HG03064 (cell line): ENCODE measurements around the gene HPS3.
A peak's percentile ranks its signal among the peaks of the same experiment; 100 is the strongest.
"Not testable (repeated sequence)": the region's sequence is repeated elsewhere in the genome, so short reads cannot be mapped to it uniquely, and the experiment has no call there.

ENCODE experiments used
- ATAC-seq: cut with Tn5 transposase; IDR thresholded peaks from one replicate; pipeline ENCODE4 v1.9.1; 2021; ENCODE audit warnings: low read depth; ENCODE audit not compliant: unreplicated experiment

HPS3 gene, protein sequence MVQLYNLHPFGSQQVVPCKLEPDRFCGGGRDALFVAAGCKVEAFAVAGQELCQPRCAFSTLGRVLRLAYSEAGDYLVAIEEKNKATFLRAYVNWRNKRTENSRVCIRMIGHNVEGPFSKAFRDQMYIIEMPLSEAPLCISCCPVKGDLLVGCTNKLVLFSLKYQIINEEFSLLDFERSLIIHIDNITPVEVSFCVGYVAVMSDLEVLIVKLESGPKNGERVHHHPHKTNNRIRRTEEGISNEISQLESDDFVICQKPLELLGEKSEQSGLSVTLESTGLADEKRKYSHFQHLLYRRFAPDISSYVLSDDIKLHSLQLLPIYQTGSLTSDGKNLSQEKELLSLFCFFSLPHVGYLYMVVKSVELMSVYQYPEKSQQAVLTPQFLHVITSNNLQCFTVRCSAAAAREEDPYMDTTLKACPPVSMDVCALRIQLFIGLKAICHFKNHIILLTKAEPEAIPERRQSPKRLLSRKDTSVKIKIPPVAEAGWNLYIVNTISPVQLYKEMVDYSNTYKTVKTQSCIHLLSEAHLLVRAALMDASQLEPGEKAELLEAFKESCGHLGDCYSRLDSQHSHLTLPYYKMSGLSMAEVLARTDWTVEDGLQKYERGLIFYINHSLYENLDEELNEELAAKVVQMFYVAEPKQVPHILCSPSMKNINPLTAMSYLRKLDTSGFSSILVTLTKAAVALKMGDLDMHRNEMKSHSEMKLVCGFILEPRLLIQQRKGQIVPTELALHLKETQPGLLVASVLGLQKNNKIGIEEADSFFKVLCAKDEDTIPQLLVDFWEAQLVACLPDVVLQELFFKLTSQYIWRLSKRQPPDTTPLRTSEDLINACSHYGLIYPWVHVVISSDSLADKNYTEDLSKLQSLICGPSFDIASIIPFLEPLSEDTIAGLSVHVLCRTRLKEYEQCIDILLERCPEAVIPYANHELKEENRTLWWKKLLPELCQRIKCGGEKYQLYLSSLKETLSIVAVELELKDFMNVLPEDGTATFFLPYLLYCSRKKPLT

DNA sequence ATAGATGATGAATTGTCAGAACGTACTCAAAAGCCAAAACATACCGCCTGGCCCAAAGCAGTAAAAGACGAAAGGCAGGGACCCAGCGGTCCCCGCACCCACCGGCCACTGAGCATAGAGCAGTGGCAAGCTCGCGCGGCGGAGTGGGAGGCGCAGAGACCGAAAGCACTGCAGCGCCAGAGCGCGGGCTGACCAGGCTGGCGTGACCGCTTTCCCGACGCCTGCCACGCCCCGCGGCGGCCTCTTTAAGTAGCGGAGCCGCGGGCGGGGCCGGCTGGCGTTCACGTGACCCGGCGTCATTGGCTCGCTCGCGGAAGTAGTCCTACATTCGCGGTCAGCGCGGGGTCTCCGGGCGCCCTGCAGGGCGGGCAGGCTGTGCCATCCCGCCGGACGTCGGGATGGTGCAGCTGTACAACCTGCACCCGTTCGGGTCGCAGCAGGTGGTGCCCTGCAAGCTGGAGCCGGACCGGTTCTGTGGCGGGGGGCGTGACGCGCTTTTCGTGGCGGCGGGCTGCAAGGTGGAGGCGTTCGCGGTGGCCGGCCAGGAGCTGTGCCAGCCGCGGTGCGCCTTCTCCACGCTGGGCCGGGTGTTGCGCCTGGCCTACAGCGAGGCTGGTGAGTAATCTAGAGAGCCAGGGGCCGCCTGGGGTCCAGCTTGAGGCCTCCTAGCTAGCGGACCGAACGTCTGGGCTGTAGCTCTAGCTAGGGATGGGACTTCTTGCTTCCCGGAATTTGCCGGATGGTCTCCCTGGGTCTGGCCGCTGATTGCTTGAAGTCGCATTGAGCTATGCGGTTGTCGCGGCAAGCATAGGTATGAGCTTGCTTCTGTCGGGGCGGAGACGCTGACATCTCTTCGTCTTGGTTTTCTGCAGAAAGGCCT lies at the start of gene HPS3:
Gene HPS3 (plus strand): TSS at position 313 of the 880 bp plus-strand sequence. CDS start 86 bp downstream, at position 399.
- ATAC-seq: peak; percentile 96

DNA sequence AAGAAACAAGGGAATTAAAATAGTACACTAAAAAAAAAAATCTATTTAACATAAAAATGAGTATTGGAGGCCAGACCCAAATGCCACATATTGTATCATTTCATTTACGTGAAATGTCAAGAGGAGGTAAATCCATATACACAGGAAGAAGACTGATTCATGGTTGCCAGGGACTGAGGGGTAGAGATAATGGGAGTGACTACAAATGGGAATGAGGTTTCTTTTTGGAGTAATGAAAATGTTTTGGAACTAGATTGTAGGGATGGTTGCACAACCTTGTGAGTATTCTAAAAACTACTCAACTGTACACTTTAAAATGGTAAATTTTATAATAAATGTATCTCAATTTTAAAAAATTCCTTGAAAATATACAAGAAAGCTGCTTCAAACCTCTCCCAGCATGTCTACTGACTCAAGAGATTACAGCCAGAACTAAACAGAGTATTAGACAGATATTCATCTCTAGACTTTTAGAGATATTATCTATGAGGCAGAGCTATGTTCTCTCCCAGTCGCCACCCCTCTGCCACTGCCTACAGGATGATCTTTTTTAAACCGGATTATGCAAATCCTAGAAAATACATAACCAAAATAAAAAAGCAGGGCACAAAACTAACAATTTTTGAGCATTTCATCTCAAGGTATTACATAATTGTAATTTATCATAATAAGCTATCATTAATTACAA lies 49.3 kb upstream of the HPS3 start:
- ATAC-seq: no peak

DNA sequence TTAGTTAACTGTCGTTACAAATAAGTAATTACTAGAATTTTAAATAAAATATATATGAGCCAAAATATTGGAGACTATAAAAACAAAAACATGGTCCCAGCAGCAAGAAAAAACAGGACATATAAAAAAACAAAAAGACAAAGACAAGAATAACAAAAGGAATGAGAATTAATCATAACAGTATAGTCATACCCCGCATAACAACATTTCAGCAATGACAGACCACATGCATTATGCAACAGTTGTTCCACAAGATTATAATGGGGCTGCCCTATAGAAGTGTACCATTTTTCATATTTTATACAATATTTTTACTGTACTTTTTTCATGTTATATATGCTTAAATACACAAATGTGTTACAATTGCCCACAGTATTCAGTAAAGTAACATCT lies 48.7 kb upstream of the HPS3 start:
- no peak for ATAC-seq

DNA sequence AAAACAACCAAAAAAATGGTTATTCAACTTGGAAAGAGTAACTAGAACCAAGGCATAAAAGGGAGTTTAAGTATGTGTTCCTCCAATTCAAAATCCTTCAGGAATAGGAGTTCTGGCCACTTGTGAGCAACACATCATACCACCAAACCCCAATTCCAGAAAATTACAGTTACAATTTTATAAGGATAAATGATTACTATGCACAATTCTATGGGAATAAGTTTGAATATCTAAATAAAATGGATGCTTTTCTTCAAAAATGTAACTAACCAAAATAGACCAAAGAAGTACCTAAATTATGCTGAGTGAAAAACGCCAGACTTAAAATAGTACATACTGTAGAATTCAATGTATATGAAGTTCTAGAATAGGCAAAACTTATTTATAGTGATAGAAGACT lies 47.7 kb upstream of the HPS3 start:
- no peak for ATAC-seq

DNA sequence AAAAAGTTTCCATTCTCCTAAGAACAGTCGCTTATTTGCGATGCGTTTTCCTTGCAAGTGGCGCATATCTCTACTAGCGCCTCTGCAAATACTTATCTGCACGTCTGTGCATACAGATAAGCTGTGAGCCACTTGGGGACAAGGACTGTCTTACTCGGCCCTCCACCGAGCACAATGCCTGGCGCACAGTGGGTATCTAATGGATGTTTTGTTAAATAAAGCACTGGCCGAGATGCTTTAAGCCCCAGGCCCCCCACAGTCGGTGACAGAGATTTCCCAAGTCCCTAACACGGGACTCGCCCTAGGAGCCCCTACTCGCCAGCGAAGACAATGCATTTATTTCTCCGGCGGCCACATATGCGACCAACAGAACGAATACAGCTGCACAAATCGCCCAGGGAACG lies 43.6 kb upstream of the HPS3 start:
- ATAC-seq: peak; percentile 19

DNA sequence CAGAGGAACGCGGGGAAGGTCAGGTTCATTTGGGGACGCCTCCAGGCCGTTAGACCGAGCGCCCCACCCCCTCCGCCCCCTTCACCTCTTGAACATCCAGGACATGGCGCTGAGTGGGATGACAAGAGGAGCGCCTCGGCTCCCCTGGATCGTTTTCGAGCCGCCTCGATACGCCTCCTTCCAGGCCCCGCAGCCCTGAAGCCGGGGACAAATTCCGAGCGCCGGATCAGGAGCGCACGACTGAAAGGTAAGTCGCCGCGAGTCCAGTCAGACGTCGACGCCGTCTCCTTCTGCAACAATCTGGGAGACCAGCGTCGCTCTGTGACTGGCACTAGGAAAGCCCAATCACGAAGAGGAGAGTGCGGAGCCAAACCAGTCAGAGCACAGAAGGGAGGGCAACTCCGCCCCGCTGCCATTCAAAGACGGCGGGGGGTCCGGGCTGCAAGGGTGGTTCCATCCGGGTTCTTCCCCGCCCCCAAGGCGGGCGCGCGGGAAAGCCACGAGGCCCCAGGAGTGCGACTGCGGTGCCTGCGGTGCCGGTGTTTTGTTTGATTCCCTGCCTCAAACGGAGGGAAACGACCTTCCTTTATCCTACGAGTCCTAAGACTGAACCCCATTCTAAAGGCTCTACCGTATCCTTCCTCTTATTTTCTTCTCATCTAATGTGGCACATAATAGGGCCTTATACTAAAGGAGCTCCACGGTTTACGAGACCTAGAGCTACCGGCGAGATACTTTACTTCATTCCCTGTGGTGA lies 43.0 kb upstream of the HPS3 start, which contains the start of gene HLTF:
Gene HLTF (minus strand): TSS at position 302 of the 757 bp plus-strand sequence. CDS start 197 bp downstream, at position 105.
- ATAC-seq: peak; percentile 99

DNA sequence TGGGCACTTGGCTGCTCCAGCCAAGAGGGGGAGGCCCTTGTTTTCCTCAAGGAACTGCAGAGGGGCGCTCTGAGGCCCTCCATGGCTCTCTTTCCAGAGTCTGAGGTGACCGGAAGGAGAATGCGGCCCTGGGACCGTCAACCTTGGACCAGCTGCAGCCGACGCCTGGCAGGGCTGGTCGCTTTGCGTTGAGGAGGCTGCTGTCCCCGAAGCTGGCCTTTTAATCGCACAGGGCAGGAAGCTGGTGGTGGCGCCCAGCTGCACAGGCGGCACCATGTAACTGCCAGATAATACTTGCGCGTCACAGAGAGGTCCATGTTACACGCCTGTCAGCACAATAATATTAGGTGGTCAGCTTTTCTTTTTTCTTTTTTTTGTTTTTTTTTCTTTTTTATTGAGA lies 42.2 kb upstream of the HPS3 start:
- ATAC-seq: no peak

DNA sequence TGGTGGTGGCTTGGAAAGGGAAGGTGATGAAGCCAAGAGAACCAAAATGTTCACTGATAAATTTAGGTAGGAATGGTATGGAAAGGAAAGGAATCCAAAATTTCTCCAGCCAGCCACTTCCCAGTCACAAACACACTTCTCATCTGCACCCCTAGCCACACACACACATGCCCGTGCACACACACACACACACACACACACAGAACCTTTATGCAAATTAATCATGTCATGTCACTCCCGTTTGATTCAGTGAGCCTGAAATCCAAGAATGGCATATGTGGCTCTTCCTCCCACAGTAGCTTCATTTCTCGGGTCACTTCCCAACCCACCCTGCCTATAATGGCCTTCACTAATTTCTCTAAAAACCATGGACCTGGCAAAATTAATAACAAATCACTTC lies 40.0 kb upstream of the HPS3 start:
- no peak for ATAC-seq

DNA sequence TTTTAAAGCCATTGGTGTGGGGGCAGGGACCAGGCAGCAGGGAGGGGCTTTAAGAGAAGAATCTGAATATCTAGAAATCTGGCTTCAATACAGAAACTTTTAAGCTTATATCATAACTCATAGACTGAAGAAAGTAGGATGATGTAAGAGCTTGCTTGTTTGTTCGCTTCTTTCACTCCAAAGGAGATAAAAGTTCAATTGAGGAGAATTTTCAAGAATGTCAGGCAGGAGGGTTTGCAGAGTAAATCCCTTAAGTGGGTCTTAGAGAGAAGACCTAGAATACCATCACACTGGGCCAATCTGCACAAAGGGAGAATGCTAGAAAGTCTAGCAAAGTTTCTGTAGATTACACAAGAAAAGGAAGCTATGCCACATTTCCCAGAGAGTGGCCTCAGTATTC lies 39.0 kb upstream of the HPS3 start:
- no peak for ATAC-seq

DNA sequence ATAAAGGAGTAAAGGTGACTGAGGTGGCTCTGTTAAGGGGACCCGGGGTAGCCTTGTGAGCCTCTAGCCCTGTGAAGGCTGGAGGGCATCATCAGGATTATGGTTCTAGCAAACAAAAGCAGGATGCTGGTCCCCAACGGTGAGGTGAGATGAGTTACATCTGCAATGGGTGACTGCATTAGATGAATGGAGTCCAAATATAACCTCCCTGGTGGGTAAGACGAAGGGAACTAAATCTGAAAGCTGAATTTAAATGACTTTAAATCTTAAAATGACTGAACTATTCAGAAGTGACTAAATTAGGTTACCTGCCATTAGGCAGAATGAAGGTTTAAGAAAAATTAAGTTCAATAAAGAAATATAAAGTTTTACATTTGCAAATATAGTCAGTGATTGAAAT lies 38.5 kb upstream of the HPS3 start:
- ATAC-seq: no peak

DNA sequence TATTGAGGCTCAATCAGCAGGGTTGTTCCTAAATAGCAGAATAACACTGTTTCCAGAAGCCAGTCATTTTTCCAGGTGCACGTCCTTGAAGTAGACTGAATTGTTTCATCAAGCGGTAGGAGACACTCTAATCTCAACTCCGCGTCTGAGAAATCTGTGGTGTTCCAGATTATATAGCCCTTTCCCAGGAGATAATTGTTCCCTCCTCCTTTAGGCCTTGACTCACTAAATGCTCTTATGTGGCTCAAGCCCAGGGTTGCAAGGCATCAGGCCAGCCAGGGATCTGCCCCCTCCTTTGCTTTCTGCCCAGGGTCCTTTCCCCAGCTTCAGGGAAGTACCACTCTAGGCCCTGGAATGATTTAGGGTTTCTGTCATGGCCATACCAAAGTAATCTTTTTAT lies 37.5 kb upstream of the HPS3 start:
- no peak for ATAC-seq

DNA sequence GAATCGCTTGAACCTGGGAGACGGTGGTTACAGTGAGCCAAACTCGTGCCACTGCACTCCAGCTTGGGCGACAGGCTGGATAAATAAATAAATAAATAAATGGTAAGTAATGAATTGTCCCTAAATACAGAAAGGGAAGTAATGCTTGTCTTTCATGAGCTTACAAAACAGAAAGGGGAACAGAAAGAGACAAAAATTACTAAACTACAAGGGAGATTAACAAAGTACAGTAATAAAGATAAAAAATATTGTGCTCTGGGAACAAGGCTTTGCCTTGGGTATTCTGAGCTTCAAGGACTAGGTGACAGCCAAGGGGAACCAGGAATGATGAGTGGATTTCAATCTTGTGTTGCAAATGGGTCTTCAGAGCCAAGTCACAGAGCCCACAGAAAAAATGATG lies 34.0 kb upstream of the HPS3 start:
- peak; percentile 88 for ATAC-seq

DNA sequence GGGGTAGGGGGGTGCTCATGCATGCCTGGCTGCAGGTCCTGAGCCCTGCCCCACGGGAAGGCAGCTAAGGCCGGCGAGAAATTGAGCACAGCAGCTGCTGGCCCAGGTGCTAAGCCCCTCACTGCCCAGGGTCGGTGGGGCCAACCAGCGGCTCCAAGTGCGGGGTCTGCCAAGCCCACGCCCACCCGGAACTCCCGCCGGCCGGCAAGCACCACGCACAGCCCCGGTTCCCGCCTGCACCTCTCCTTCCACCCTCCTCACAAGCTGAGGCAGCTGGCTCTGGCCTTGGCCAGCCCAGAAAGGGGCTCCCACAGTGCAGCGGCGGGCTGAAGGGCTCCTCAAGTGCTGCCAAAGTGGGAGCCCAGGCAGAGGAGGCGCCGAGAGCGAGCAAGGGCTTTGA lies 31.5 kb upstream of the HPS3 start:
- not testable (repeated sequence) for ATAC-seq

DNA sequence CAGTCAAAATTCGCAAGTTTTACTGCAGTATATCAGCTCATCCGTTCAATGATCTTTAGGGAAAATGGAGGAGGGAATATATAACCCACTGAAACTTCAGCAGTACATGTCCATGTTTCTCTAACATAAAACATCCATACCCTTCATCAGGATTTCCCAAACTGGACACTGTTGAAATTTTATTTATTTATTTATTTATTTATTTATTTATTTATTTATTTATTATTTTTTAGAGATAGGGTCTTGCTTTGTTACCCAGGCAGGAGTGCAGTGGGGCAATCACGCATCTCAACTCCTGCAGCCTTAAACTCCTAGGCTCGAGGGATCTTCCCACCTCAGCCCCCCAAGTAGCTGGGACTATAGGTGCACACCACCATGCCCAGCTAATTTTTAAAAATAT lies 28.3 kb upstream of the HPS3 start:
- ATAC-seq: no peak

DNA sequence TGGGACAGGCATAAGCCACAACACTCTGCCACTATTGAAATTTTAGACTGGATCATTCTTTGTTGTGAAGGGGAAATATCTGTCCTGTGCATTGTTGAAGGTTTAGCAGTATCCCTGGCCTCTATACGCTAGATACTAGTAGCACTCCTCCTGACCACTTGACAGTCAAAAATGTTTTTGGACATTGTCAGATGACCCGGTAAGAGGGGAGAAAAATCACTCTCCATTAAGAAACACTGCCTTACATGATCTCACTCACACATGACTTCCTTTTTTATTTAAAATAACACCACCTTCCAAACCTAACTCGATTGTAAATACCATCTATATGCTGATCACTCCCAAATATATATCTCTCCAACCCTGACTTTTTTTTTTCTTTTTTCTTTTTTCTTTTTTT lies 27.8 kb upstream of the HPS3 start:
- ATAC-seq: no peak

DNA sequence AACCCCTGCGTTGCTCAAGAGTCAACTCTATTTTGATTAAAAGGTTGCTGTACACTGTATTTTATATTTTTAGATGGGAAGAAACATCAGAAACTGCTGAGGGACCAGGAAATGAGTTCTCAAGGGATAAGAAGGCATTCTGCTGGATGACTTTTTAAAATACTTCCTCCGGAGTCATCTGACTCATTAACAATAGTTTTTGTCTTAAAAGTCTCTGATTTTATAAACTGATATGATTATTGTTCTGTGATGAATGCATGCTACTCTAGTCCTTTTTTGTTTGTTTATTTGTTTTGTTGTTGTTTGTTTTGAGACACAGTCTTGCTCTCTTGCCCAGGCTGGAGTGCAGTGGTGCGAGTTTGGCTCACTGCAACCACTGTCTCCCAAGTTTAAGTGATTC lies 25.0 kb upstream of the HPS3 start:
- ATAC-seq: no peak

DNA sequence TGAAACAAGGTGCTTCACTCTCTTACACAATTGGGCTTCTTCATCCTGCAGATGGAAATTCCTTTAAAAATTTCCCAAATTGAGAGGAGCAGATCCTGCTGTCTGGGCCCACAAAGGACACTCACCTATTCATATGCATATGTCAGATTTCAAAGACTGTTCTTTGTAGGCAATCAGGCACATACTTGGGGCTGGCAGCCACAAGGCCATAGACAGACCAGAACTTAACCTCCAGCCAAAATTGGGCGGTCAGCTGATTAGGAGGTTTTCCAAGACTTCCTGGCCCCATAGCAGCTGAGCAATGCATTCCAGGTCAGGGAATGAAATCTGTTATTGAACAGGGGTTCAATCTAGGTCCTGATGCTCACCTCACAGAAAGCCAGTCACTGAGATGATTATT lies 15.0 kb upstream of the HPS3 start:
- ATAC-seq: no peak

DNA sequence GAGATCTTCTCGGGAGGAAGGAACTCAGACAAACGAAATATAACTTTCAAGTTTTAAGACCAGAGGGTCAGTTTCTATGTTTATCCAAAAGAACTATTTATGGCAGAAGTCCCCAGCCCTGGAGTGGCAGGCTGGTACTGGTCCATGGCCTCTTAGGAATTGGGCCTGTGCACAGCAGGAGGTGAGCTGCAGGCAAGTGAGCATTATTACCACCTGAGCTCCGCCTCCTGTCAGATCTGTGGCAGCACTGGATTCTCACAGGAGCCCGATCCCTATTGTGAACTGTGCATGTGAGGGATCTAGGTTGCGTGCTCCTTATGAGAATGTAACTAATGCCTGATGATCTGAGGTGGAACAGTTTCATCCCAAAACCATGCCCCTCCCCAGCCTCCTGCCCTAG lies 14.3 kb upstream of the HPS3 start:
- ATAC-seq: no peak

DNA sequence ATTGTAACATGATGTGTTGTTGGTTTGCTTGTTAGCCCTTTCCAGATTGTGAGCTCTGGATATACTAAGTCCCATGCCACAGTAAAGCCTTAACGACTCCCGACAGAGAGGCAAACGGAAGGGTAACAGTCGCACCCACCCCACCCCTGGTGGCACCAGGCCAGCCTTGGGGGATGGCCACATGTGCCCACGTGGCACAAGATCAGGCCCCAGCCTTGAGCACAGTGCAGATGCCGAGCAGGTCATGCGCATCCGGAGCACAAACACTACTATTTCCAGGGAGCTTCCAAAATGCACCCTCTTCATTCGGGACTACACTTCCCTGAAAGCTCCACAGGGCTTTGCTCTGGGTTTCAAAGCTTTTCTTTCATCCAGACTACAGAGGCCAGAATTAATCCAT lies 10.7 kb upstream of the HPS3 start:
- ATAC-seq: no peak
